GM12878 (cell line): ENCODE data around the gene MTFMT. TPM values are rescaled to one million over a fixed set of nuclear protein-coding genes. Genes with fewer than 3 reads are reported as not detected.

Experiments used
- ATAC-seq: fragments of 200-7000 bp; cut with Tn5 transposase; 3 replicates; pipeline ENCODE4 v1.9.1; 2020; ENCODE audit warnings: mild to moderate bottlenecking, moderate library complexity
- BruUV-seq: library from RNA; stranded (reverse); fragments of 400-500 nt; replicated peaks from 2 replicates; lab custom pipeline; 2021; lab: Mats Ljungman, UMichigan
- CTCF ChIA-PET: fragments of 300-600 bp; sonication (Branson Sonifier 250); formaldehyde crosslinking; extraction: SDS; loops from one replicate; lab custom pipeline; 2021; ENCODE audit warnings: inconsistent platforms; lab: Yijun Ruan, JAX
- POLR2A ChIA-PET: fragments of 350-600 bp; formaldehyde crosslinking; extraction: SDS; loops from one replicate; lab custom pipeline; 2021; ENCODE audit warnings: inconsistent platforms; lab: Charles Lee
- RAD21 ChIA-PET: fragments of 300-600 bp; sonication (Branson Sonifier 250); formaldehyde crosslinking; loops from one replicate; lab custom pipeline; 2023; ENCODE audit warnings: antibody characterized with exemption; ENCODE audit not compliant: unreplicated experiment; lab: Charles Lee
- SMC1A ChIA-PET: fragments of 300-600 bp; sonication (Branson Sonifier 250); formaldehyde crosslinking; loops from one replicate; lab custom pipeline; 2023; ENCODE audit not compliant: unreplicated experiment, uncharacterized antibody; lab: Charles Lee
- DNase-seq: peaks from one replicate; pipeline ENCODE4 v3.0.0-alpha.2; 2011; ENCODE audit warnings: low read depth, low spot score
- FAIRE-seq: peaks from 3 replicates; lab custom pipeline; 2011; peaks lifted over from hg19 to GRCh38; lab: Jason Lieb, UNC
- H2AFZ ChIP-seq: 2 replicates; pipeline ENCODE4 v1.6.0; 2011; ENCODE audit warnings: low read depth, low read length, control low read depth; ENCODE audit not compliant: control insufficient read depth
- H3K27ac ChIP-seq: 2 replicates; pipeline ENCODE4 v1.5.1; 2011; ENCODE audit warnings: control low read depth; ENCODE audit not compliant: control insufficient read depth, insufficient read depth
- H3K27me3 ChIP-seq, 2 experiments: replicated peaks in 1 of 2; 2 replicates each; pipeline versions ENCODE4 v1.6.0 to v1.6.1; 2011; ENCODE audit warnings: low read length in 1 of 2; ENCODE audit not compliant: control insufficient read depth in 2 of 2, insufficient read depth in 2 of 2
- H3K36me3 ChIP-seq, 2 experiments: 2 replicates each; pipeline ENCODE4 v1.5.1; 2011; ENCODE audit warnings: low read length in 1 of 2; ENCODE audit not compliant: control insufficient read depth in 2 of 2, insufficient read depth in 2 of 2
- H3K4me1 ChIP-seq: 2 replicates; pipeline ENCODE4 v1.6.1; 2011; ENCODE audit warnings: mild to moderate bottlenecking, low read length, moderate library complexity, mixed read lengths; ENCODE audit not compliant: control insufficient read depth, insufficient read depth
- H3K4me2 ChIP-seq: 2 replicates; pipeline ENCODE4 v1.6.0; 2011; ENCODE audit warnings: control low read depth; ENCODE audit not compliant: control insufficient read depth, insufficient read depth
- H3K4me3 ChIP-seq: fragments of 200-600 bp; sonication (generic); 2 replicates; pipeline ENCODE4 v1.5.1; 2016
- H3K79me2 ChIP-seq: 2 replicates; pipeline ENCODE4 v1.6.0; 2011; ENCODE audit warnings: low read length; ENCODE audit not compliant: control insufficient read depth, insufficient read depth
- H3K9ac ChIP-seq: 2 replicates; pipeline ENCODE4 v1.8.0; 2011; ENCODE audit warnings: low read length, control low read depth, mixed read lengths; ENCODE audit not compliant: control insufficient read depth, insufficient read depth
- H3K9me3 ChIP-seq: replicated peaks from 3 replicates; pipeline ENCODE4 v1.5.1; 2011; ENCODE audit warnings: mild to moderate bottlenecking, low read length; ENCODE audit not compliant: control insufficient read depth, insufficient read depth
- H4K20me1 ChIP-seq: 2 replicates; pipeline ENCODE4 v1.6.0; 2011; ENCODE audit not compliant: control insufficient read depth, insufficient read depth
- BACH1 ChIP-seq: fragments of 450-650 bp; IDR thresholded peaks from 2 replicates; pipeline ENCODE4 v1.6.1; 2017; ENCODE audit warnings: mild to moderate bottlenecking, borderline replicate concordance
- ETV6 ChIP-seq, 2 experiments: fragments of 450-650 bp in 1 of 2; IDR thresholded peaks in 1 of 2; conservative IDR thresholded peaks in 1 of 2; 2 replicates each; pipeline ENCODE4 v1.6.1; 2014; ENCODE audit warnings: antibody characterized with exemption in 1 of 2, borderline replicate concordance in 1 of 2, low read depth in 1 of 2, mild to moderate bottlenecking in 1 of 2, moderate library complexity in 1 of 2
- FOXK2 ChIP-seq: fragments of 450-650 bp; IDR thresholded peaks from 2 replicates; pipeline ENCODE4 v1.6.1; 2017; ENCODE audit warnings: mild to moderate bottlenecking, moderate library complexity
- MYB ChIP-seq: fragments of 150-350 bp; IDR thresholded peaks from 2 replicates; pipeline ENCODE4 v1.6.1; 2014; ENCODE audit warnings: mild to moderate bottlenecking, low read depth, low read length, borderline replicate concordance
- NR2C1 ChIP-seq: fragments of 450-650 bp; IDR thresholded peaks from 2 replicates; pipeline ENCODE4 v1.6.1; 2017; ENCODE audit warnings: antibody characterized with exemption, mild to moderate bottlenecking, moderate library complexity
- POLR2AphosphoS2 ChIP-seq: IDR thresholded peaks from 2 replicates; pipeline ENCODE4 v1.6.1; 2011; ENCODE audit warnings: low read depth, mild to moderate bottlenecking, low read length, improper control_type of control experiment, moderate library complexity
- RAD21 ChIP-seq: IDR thresholded peaks from 2 replicates; pipeline ENCODE4 v1.6.1; 2011; ENCODE audit warnings: mild to moderate bottlenecking, low read depth, low read length, moderate library complexity; ENCODE audit not compliant: insufficient read depth
- SKIL ChIP-seq: fragments of 450-650 bp; IDR thresholded peaks from 2 replicates; pipeline ENCODE4 v1.6.1; 2017; ENCODE audit warnings: mild to moderate bottlenecking, low read depth, inconsistent platforms; ENCODE audit not compliant: poor library complexity, severe bottlenecking
- SREBF1 ChIP-seq: IDR thresholded peaks from 2 replicates; pipeline ENCODE4 v1.6.1; 2012; ENCODE audit warnings: mild to moderate bottlenecking, low read length
- SUPT20H ChIP-seq: IDR thresholded peaks from 2 replicates; pipeline ENCODE4 v1.6.1; 2011; ENCODE audit warnings: low read depth, mild to moderate bottlenecking, low read length, moderate library complexity, borderline replicate concordance; ENCODE audit not compliant: control insufficient read depth
- TARDBP ChIP-seq: IDR thresholded peaks from 2 replicates; pipeline ENCODE4 v1.6.1; 2016; ENCODE audit warnings: borderline replicate concordance
- USF2 ChIP-seq: IDR thresholded peaks from 2 replicates; pipeline ENCODE4 v1.6.1; 2011; ENCODE audit warnings: low read depth, low read length, improper control_type of control experiment, borderline replicate concordance
- WGBS: methylation state at CpG from one replicate; pipeline ENCODE4 v1.1.6; 2016; ENCODE audit warnings: low lambda C conversion rate; ENCODE audit not compliant: insufficient replicate concordance, insufficient coverage; ENCODE audit errors: missing lambda C conversion rate; 5-methylcytosine and 5-hydroxymethylcytosine counted together
- in situ Hi-C: fragments of 300-500 bp; cut with MboI; formaldehyde crosslinking; loops from 9 replicates; pipeline ENCODE4 v1.14.3; 2018; ENCODE audit warnings: mixed read lengths
- intact Hi-C: fragments of 100-400 bp; cut with micrococcal nuclease; formaldehyde crosslinking; loops from one replicate; pipeline ENCODE4 v1.14.2; 2022; ENCODE audit not compliant: unreplicated experiment
- polyA plus RNA-seq, 11 experiments: library from polyadenylated mRNA; depleted of rRNA in 4 of 11; unstranded in 6 of 11; stranded (reverse) in 5 of 11; fragments of >200 nt; fragmentation: Nextera tagmentation in 4 of 11; fragmentation: Illumina TruSeq in 1 of 11; extraction: Ambion mirVana in 4 of 11; extraction: Trizol in 1 of 11; gene quantifications; 1 replicate in 1 of 11; 2 replicates in 10 of 11; pipeline versions ENCODE4 v1.2.1 to v1.2.3, GENCODE V29; 2011 to 2016; ENCODE audit warnings: inconsistent platforms in 2 of 11, missing spikeins in 2 of 11, low read depth in 1 of 11
- total RNA-seq, 4 experiments: library from RNA; depleted of rRNA in 3 of 4; stranded (reverse); fragments of >200 nt in 3 of 4; fragmentation: Illumina TruSeq in 1 of 4; extraction: Trizol in 1 of 4; gene quantifications; 2 replicates each; pipeline versions ENCODE4 v1.2.1 to v1.2.3, GENCODE V29; 2013 to 2021
- TF ChIP-seq, protein P1 (sequence below): IDR thresholded peaks from 2 replicates; pipeline ENCODE4 v1.6.1; 2012; ENCODE audit warnings: low read depth, low read length, improper control_type of control experiment

MTFMT gene
- total and polyA plus RNA-seq, 10 of the 15 experiments (the other 5 are each of a cell fraction or from before 2014, with no cell fraction given): 1.7 to 29.8 (median 17.4) TPM

GRCh38 chr15:65067317-65067644 is 37.8 kb upstream of the MTFMT start:
- no peak overlapping the region for H3K4me3 ChIP-seq
- ATAC-seq (no peak), DNase-seq (no peak), FAIRE-seq (no peak)
- H3K9ac ChIP-seq: no peak overlapping the region
- 39% methylated on average over 5 of the region's 8 CpGs for WGBS
- TF ChIP-seq TARDBP (no peak), POLR2AphosphoS2 (no peak), SREBF1 (no peak), FOXK2 (no peak), MYB (no peak), ETV6 (conservative IDR thresholded peaks at IDR 0.05 in 1 of 2, IDR thresholded peaks at IDR 0.05 in 1 of 2; ENCODE audit: borderline replicate concordance in 1 of 2, low read depth in 1 of 2) (no peak), SKIL (no peak), SUPT20H (no peak), RAD21 (no peak), USF2 (no peak), BACH1 (no peak), NR2C1 (no peak)
- TF ChIP-seq, protein P1, sequence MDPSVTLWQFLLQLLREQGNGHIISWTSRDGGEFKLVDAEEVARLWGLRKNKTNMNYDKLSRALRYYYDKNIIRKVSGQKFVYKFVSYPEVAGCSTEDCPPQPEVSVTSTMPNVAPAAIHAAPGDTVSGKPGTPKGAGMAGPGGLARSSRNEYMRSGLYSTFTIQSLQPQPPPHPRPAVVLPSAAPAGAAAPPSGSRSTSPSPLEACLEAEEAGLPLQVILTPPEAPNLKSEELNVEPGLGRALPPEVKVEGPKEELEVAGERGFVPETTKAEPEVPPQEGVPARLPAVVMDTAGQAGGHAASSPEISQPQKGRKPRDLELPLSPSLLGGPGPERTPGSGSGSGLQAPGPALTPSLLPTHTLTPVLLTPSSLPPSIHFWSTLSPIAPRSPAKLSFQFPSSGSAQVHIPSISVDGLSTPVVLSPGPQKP: no peak
- H3K36me3 ChIP-seq: no peaks in the 10 kb centered on the region
- BruUV-seq: no TSS peak
- no peaks in the 10 kb centered on the region for H3K4me1 ChIP-seq
- H2AFZ ChIP-seq: no peak overlapping the region
- H4K20me1 ChIP-seq: no peaks in the 10 kb centered on the region
- intact Hi-C loops (no loop called here), in situ Hi-C loops (no loop called here)
- no peaks in the 10 kb centered on the region for H3K9me3 ChIP-seq
- no peaks in the 10 kb centered on the region for H3K79me2 ChIP-seq
- peaks cover 0 to 2% of the 10 kb centered on the region in 2 experiments for H3K27me3 ChIP-seq
- ChIA-PET SMC1A (no interaction called here), RAD21 (no interaction called here), CTCF (no interaction called here), POLR2A (interaction anchor here (0.7 kb wide), 1 partner anchor 10 kb away, joined by 3 read pairs; no protein-coding TSS in a partner anchor)
- H3K4me2 ChIP-seq: no peak overlapping the region
- H3K27ac ChIP-seq: no peak overlapping the region
